ENCODE data around the gene PRPS1. TPM values are rescaled to one million over a fixed set of nuclear protein-coding genes. Genes with fewer than 3 reads are reported as not detected.

The PRPS1 gene
- polyA plus RNA-seq, 3 donors = 10.4 to 11.8 (median 11.4) TPM

DNA sequence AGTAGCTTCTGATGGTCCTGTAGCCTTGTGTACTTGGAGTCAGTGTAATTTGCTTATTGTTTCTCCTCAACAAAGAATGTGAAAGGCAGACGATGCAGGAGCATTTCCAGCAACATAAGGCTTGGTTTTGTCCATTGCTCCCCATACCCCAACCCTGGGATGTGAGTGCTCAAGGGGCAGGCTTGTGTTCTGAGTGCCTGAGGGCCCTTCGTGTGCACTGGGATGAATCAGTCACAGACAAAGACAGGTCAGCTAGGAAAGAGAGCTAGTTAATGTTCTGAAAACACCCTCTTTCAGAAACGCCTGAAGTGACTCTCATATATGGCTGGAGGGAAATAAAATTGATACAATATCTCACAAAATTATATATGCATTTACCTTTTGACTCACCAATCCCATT is 59.1 kb downstream of the PRPS1 start:
- no CpG with 5 or more reads among the region's 3 CpGs for WGBS (ENCODE audit: insufficient coverage)
- H3K27me3 ChIP-seq (ENCODE audit: control insufficient read depth in 2 of 2, insufficient read depth in 2 of 2, low read length in 2 of 2) = no peaks in the 10 kb centered on the region
- intact Hi-C loops (cut with micrococcal nuclease) = no loop called here
- Mint-ChIP-seq H3K36me3 (peaks cover 0 to 1% of the 10 kb centered on the region in 2 donors), H3K9me3 (no peaks in the 10 kb centered on the region), H3K4me3 (no peak overlapping the region), H3K4me1 (peaks cover 55% of the 10 kb centered on the region), H3K27ac (peak overlapping the region in 1 of 7 donors; percentile 7), H3K27me3 (ENCODE audit: low read depth in 3 of 3) (peaks cover 0 to 3% (median 0%) of the 10 kb centered on the region in 3 donors)
- H3K4me2 ChIP-seq (replicated peaks; ENCODE audit: extremely low read depth, low read length, poor library complexity, severe bottlenecking) = no peak overlapping the region
- H3K79me2 ChIP-seq (ENCODE audit: insufficient read depth, low read length) = no peaks in the 10 kb centered on the region
- H3K4me1 ChIP-seq (ENCODE audit: control insufficient read depth in 1 of 2, insufficient read depth in 2 of 2, low read length in 2 of 2) = peaks cover 59 to 69% of the 10 kb centered on the region in 2 donors
- no peak overlapping the region for H2AFZ ChIP-seq (ENCODE audit: insufficient read depth, low read depth, low read length, poor library complexity, severe bottlenecking)
- no peak overlapping the region for H3K9ac ChIP-seq (ENCODE audit: insufficient read depth, low read length, poor library complexity, severe bottlenecking)
- DNase-seq = no peak
- no peaks in the 10 kb centered on the region for H3K9me3 ChIP-seq (replicated peaks in 1 of 2; ENCODE audit: control insufficient read depth in 1 of 2, insufficient read depth in 1 of 2, low read length in 2 of 2)
- H4K20me1 ChIP-seq (ENCODE audit: insufficient read depth, low read length) = no peaks in the 10 kb centered on the region
- no peak overlapping the region for H3K4me3 ChIP-seq (replicated peaks in 1 of 3; ENCODE audit: low read depth in 2 of 3, low read length in 3 of 3)
- TF ChIP-seq, protein P1, sequence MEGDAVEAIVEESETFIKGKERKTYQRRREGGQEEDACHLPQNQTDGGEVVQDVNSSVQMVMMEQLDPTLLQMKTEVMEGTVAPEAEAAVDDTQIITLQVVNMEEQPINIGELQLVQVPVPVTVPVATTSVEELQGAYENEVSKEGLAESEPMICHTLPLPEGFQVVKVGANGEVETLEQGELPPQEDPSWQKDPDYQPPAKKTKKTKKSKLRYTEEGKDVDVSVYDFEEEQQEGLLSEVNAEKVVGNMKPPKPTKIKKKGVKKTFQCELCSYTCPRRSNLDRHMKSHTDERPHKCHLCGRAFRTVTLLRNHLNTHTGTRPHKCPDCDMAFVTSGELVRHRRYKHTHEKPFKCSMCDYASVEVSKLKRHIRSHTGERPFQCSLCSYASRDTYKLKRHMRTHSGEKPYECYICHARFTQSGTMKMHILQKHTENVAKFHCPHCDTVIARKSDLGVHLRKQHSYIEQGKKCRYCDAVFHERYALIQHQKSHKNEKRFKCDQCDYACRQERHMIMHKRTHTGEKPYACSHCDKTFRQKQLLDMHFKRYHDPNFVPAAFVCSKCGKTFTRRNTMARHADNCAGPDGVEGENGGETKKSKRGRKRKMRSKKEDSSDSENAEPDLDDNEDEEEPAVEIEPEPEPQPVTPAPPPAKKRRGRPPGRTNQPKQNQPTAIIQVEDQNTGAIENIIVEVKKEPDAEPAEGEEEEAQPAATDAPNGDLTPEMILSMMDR (IDR thresholded peaks at IDR 0.05) = no peak
- no peaks in the 10 kb centered on the region for H3K36me3 ChIP-seq (replicated peaks in 1 of 2; ENCODE audit: control insufficient read depth in 1 of 2, insufficient read depth in 2 of 2, low read length in 2 of 2)
- no peak overlapping the region for H3K27ac ChIP-seq (ENCODE audit: low read depth in 1 of 2, low read length in 2 of 2)

DNA sequence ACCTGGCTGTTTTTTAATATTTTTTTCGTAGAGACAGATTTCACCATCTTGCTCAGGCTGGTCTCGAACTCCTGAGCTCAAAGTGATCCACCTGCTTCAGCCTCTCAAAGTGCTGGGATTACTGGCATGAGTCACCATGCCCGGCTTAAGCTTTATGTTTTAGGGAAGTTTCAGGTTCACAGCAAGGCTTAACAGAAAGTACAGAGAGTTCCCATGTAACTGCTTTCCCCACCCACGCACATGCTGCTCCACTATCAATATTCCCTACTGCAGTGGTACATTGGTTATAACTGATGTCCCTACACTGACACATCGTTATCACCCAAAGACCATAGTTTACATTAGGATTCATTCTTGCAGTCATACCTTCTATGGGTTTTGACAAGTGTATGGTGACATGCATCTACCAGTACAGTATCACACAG is 62.7 kb downstream of the PRPS1 start:
- H3K27me3 ChIP-seq (ENCODE audit: control insufficient read depth in 2 of 2, insufficient read depth in 2 of 2, low read length in 2 of 2) = no peaks in the 10 kb centered on the region
- H3K9ac ChIP-seq (ENCODE audit: insufficient read depth, low read length, poor library complexity, severe bottlenecking) = no peak overlapping the region
- peak overlapping the region in 2 of 7 donors; percentile 20 to 30 for H3K27ac Mint-ChIP-seq
- H3K36me3 Mint-ChIP-seq = peaks cover 0 to 1% of the 10 kb centered on the region in 2 donors
- H4K20me1 ChIP-seq (ENCODE audit: insufficient read depth, low read length) = no peaks in the 10 kb centered on the region
- intact Hi-C loops (cut with micrococcal nuclease) = no loop called here
- no peaks in the 10 kb centered on the region for H3K36me3 ChIP-seq (replicated peaks in 1 of 2; ENCODE audit: control insufficient read depth in 1 of 2, insufficient read depth in 2 of 2, low read length in 2 of 2)
- no peaks in the 10 kb centered on the region for H3K9me3 Mint-ChIP-seq
- TF ChIP-seq, protein P1 (IDR thresholded peaks at IDR 0.05) = no peak
- H3K4me3 Mint-ChIP-seq = no peak overlapping the region
- no peak overlapping the region for H3K4me2 ChIP-seq (replicated peaks; ENCODE audit: extremely low read depth, low read length, poor library complexity, severe bottlenecking)
- no peaks in the 10 kb centered on the region for H3K79me2 ChIP-seq (ENCODE audit: insufficient read depth, low read length)
- peaks cover 0 to 4% (median 0%) of the 10 kb centered on the region in 3 donors for H3K27me3 Mint-ChIP-seq (ENCODE audit: low read depth in 3 of 3)
- peak overlapping the region in 1 of 2 donors; percentile 20 for H3K27ac ChIP-seq (ENCODE audit: low read depth in 1 of 2, low read length in 2 of 2)
- no peak overlapping the region for H3K4me3 ChIP-seq (replicated peaks in 1 of 3; ENCODE audit: low read depth in 2 of 3, low read length in 3 of 3)
- H3K4me1 ChIP-seq (ENCODE audit: control insufficient read depth in 1 of 2, insufficient read depth in 2 of 2, low read length in 2 of 2) = peaks cover 24 to 34% of the 10 kb centered on the region in 2 donors
- no peak overlapping the region for H2AFZ ChIP-seq (ENCODE audit: insufficient read depth, low read depth, low read length, poor library complexity, severe bottlenecking)
- no peaks in the 10 kb centered on the region for H3K9me3 ChIP-seq (replicated peaks in 1 of 2; ENCODE audit: control insufficient read depth in 1 of 2, insufficient read depth in 1 of 2, low read length in 2 of 2)
- peak in 2 of 3 donors; percentile 40 to 62 for DNase-seq
- peaks cover 28% of the 10 kb centered on the region for H3K4me1 Mint-ChIP-seq
- WGBS (ENCODE audit: insufficient coverage) = no CpG with 5 or more reads among the region's 5 CpGs

All from CD14-positive monocyte (primary cell).